ENCODE measurements around the gene ENHO. TPM values are rescaled to one million over a fixed set of nuclear protein-coding genes. Genes with fewer than 3 reads are reported as not detected.
"Not testable (repeated sequence)": the region's sequence is repeated elsewhere in the genome, so short reads cannot be mapped to it uniquely, and the experiment has no call there.

ENHO gene
- total and polyA plus RNA-seq, 10 donors = 0.35 to 0.94 (median 0.81) TPM; not detected in 4

- H3K4me3 ChIP-seq = no peak overlapping the region
- 49 to 56% (median 52%) methylated on average over 3 of the region's 3 CpGs for WGBS, 5 donors
- TF ChIP-seq POLR2A (IDR thresholded peaks at IDR 0.05) = no peak
- TF ChIP-seq CTCF (IDR thresholded peaks at IDR 0.05 in 8 of 11, conservative IDR thresholded peaks at IDR 0.05 in 3 of 11) = no peak
- TF ChIP-seq POLR2AphosphoS5 (IDR thresholded peaks at IDR 0.05) = no peak
- H3K4me1 ChIP-seq = no peaks in the 10 kb centered on the region
- intact Hi-C loops (cut with DNase I; ENCODE audit: low total_unique reads) = no loop called here
- H3K27ac ChIP-seq = no peak overlapping the region
- no peaks in the 10 kb centered on the region for H3K36me3 ChIP-seq
- H3K9me3 ChIP-seq = no peaks in the 10 kb centered on the region
- DNase-seq = no peak
- peaks cover 0 to 38% (median 0%) of the 10 kb centered on the region in 7 donors for H3K27me3 ChIP-seq (replicated peaks in 1 of 7)
These were observed 36.2 kb downstream of the ENHO start for GRCh38 chr9:34486572-34486971.

GRCh38 chr9:34485822-34486221 is 37.0 kb downstream of the ENHO start:
- no peak overlapping the region for H3K4me3 ChIP-seq
- intact Hi-C loops (cut with DNase I; ENCODE audit: low total_unique reads) = no loop called here
- no peak for TF ChIP-seq POLR2A (IDR thresholded peaks at IDR 0.05)
- TF ChIP-seq CTCF (IDR thresholded peaks at IDR 0.05 in 8 of 11, conservative IDR thresholded peaks at IDR 0.05 in 3 of 11) = no peak
- TF ChIP-seq POLR2AphosphoS5 (IDR thresholded peaks at IDR 0.05) = no peak
- DNase-seq = no peak
- no peaks in the 10 kb centered on the region for H3K9me3 ChIP-seq
- H3K4me1 ChIP-seq = no peaks in the 10 kb centered on the region
- H3K27me3 ChIP-seq (replicated peaks in 1 of 7) = peaks cover 0 to 32% (median 0%) of the 10 kb centered on the region in 7 donors
- H3K36me3 ChIP-seq = no peaks in the 10 kb centered on the region
- H3K27ac ChIP-seq = no peak overlapping the region
- 66 to 83% (median 74%) methylated on average over 6 of the region's 6 CpGs for WGBS, 5 donors

- TF ChIP-seq POLR2A (IDR thresholded peaks at IDR 0.05) = no peak
- TF ChIP-seq POLR2AphosphoS5 (IDR thresholded peaks at IDR 0.05) = no peak
- no peak for TF ChIP-seq CTCF (IDR thresholded peaks at IDR 0.05 in 8 of 11, conservative IDR thresholded peaks at IDR 0.05 in 3 of 11)
- Histone ChIP-seq H3K36me3 (no peaks in the 10 kb centered on the region), H3K9me3 (no peaks in the 10 kb centered on the region), H3K27ac (no peak overlapping the region), H3K4me1 (no peaks in the 10 kb centered on the region), H3K27me3 (replicated peaks in 1 of 7) (peaks cover 0 to 25% (median 0%) of the 10 kb centered on the region in 7 donors), H3K4me3 (no peak overlapping the region)
- DNase-seq = no peak
- intact Hi-C loops (cut with DNase I; ENCODE audit: low total_unique reads) = no loop called here
These were observed 38.1 kb downstream of the ENHO start for GRCh38 chr9:34484678-34485077.

- WGBS, 5 donors = 94 to 98% (median 96%) methylated on average over 9 to 27 of the region's 27 CpGs
- intact Hi-C loops (cut with DNase I; ENCODE audit: low total_unique reads); DNase-seq; H3K27ac ChIP-seq; H3K4me1 ChIP-seq; H3K36me3 ChIP-seq; H3K9me3 ChIP-seq; H3K4me3 ChIP-seq; H3K27me3 ChIP-seq (replicated peaks in 1 of 7): not testable (repeated sequence)
These were observed 40.0 kb downstream of the ENHO start for GRCh38 chr9:34482746-34483145.

DNA sequence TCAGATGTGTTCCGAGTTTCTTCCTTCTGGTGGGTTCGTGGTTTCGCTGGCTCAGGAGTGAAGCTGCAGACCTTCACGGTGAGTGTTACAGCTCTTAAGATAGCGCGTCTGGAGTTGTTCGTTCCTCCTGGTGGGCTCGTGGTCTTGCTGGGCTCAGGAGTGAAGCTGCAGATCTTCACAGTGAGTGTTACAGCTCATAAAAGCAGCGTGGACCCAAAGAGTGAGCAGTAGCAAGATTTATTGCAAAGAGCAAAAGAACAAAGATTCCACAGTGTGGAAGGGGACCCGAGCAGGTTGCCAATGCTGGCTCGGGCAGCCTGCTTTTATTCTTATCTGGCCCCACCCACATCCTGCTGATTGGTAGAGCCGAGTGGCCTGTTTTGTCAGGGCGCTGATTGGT is 41.2 kb downstream of the ENHO start:
- 60 to 71% (median 66%) methylated on average over 11 to 13 of the region's 13 CpGs for WGBS, 5 donors
- H3K27me3 ChIP-seq (replicated peaks in 1 of 7); intact Hi-C loops (cut with DNase I; ENCODE audit: low total_unique reads); H3K4me3 ChIP-seq; H3K9me3 ChIP-seq; H3K36me3 ChIP-seq; DNase-seq; H3K27ac ChIP-seq; H3K4me1 ChIP-seq: not testable (repeated sequence)
